ENCODE data around the gene LSM10.

Gene LSM10

DNA sequence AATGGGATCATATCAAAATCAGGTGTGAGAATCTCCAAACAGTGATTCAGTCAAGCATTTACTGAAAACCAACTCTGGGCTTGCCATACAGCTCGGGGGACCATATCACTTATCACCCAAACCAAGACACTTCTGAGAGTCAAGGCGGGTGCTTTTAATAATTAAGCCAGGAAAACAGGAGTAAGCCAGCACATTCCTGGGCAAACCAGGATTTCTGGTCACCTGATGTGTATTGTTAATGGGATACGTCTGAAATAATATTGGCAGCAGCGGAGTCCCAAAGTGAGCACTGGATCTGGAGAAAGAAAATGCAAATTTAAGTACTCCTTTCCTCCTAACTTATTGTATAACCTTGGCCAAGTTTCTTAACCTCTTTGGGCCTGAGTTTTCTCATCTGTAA lies 34.9 kb upstream of the LSM10 start:
- no peaks in the 10 kb centered on the region for H3K4me1 ChIP-seq (ENCODE audit: control insufficient read depth, insufficient read depth, low read length)
- no peak overlapping the region for H3K9ac ChIP-seq (ENCODE audit: low read depth, low read length)
- no peaks in the 10 kb centered on the region for H3K9me3 ChIP-seq (ENCODE audit: control insufficient read depth, insufficient read depth, low read length)
- H3K27ac ChIP-seq (ENCODE audit: low read depth, low read length), result no peak overlapping the region
- H3K36me3 ChIP-seq (ENCODE audit: control insufficient read depth, insufficient read depth, low read length), result no peaks in the 10 kb centered on the region
- no peak overlapping the region for H3K4me3 ChIP-seq (ENCODE audit: low read depth, low read length)
- H3K27me3 ChIP-seq (ENCODE audit: control insufficient read depth, insufficient read depth, low read length), result no peaks in the 10 kb centered on the region

DNA sequence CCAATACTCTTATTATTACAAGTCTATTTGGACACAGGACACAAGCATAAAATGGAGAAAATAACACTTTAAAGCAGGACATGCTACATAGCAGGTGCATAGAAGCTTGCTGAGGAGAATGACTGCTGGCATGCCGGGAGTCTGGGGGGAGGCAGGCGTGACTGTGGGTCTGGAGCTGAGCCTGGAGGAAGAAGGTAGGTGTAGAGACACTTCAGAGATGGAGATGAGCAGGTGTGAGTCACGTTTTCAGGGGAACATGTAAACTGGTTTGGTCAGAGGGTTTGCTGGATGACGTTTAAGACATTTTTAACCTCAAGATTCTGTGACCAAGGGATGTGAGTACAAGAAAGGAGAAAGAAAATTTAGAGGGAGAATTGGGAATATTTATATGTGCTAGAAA lies 28.1 kb upstream of the LSM10 start:
- Histone ChIP-seq H3K36me3 (ENCODE audit: control insufficient read depth, insufficient read depth, low read length) (no peaks in the 10 kb centered on the region), H3K27me3 (ENCODE audit: control insufficient read depth, insufficient read depth, low read length) (no peaks in the 10 kb centered on the region), H3K4me1 (ENCODE audit: control insufficient read depth, insufficient read depth, low read length) (no peaks in the 10 kb centered on the region), H3K9ac (ENCODE audit: low read depth, low read length) (no peak overlapping the region), H3K4me3 (ENCODE audit: low read depth, low read length) (no peak overlapping the region), H3K9me3 (ENCODE audit: control insufficient read depth, insufficient read depth, low read length) (no peaks in the 10 kb centered on the region), H3K27ac (ENCODE audit: low read depth, low read length) (no peak overlapping the region)

DNA sequence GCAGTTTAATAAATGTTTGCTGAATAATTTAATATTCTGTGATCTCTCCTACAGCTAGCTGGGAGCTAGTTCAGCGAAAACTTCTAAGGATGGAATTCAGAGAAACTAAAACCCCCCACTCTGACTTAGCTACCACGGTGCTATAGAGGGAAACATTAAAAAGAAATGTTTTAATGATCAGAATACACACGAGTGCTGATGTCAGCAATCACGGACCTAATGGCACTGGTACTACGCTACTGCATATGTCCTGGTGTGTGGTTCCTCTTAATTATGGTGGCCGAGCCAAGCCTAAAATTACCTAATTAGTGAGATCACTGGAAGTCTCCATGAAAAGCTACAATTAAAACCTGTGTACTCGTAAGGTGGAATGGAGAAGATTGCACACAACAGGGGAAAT lies 23.9 kb upstream of the LSM10 start:
- Histone ChIP-seq H3K4me3 (ENCODE audit: low read depth, low read length) (no peak overlapping the region), H3K9ac (ENCODE audit: low read depth, low read length) (no peak overlapping the region), H3K27ac (ENCODE audit: low read depth, low read length) (no peak overlapping the region), H3K4me1 (ENCODE audit: control insufficient read depth, insufficient read depth, low read length) (no peaks in the 10 kb centered on the region), H3K36me3 (ENCODE audit: control insufficient read depth, insufficient read depth, low read length) (no peaks in the 10 kb centered on the region), H3K27me3 (ENCODE audit: control insufficient read depth, insufficient read depth, low read length) (no peaks in the 10 kb centered on the region), H3K9me3 (ENCODE audit: control insufficient read depth, insufficient read depth, low read length) (no peaks in the 10 kb centered on the region)

DNA sequence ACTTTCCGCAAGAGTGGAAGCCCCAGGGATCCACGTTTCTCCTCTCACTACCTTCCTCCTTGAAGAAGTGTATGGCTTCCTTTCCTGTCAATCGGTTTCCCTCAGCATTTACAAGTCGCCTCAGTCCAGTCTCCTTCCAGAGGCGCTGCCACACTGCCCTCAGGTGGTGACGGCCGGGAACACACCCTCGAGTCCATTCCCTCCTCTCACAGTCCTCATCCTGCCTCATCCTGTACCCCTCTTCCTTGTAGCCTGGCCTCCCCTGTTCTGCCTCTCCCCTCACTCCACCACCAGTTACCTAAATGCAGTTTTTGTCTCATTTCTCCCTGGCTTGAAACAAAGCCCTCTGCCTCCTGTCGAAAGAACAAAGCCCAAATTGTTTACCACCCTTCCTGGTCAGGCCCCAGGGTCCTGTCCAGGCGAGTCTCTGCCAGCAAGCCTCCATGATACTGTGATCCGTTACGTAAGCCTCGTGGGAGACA lies 23.2 kb upstream of the LSM10 start:
- Histone ChIP-seq H3K27ac (ENCODE audit: low read depth, low read length) (no peak overlapping the region), H3K4me1 (ENCODE audit: control insufficient read depth, insufficient read depth, low read length) (no peaks in the 10 kb centered on the region), H3K9ac (ENCODE audit: low read depth, low read length) (no peak overlapping the region), H3K27me3 (ENCODE audit: control insufficient read depth, insufficient read depth, low read length) (no peaks in the 10 kb centered on the region), H3K36me3 (ENCODE audit: control insufficient read depth, insufficient read depth, low read length) (no peaks in the 10 kb centered on the region), H3K4me3 (ENCODE audit: low read depth, low read length) (no peak overlapping the region), H3K9me3 (ENCODE audit: control insufficient read depth, insufficient read depth, low read length) (no peaks in the 10 kb centered on the region)

DNA sequence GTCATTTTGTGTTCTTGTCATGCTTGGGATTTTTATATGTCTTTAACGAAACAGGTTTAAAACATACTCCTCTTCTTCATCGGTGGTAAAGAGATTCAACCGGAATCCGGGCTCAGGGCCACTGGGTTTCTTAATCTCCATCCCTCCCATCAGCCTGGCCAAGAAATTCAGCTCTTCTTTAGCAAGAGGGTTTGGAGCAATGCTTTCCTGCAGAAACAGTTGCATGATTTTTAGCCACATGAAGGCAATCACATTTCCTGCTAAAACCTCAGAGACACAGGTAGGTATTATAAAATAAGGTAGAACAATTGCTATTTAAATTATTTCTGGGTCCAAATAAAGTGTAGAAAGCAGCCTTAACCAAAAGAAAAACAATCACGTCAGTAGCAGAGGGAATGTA lies 22.7 kb upstream of the LSM10 start:
- no peaks in the 10 kb centered on the region for H3K4me1 ChIP-seq (ENCODE audit: control insufficient read depth, insufficient read depth, low read length)
- H3K9me3 ChIP-seq (ENCODE audit: control insufficient read depth, insufficient read depth, low read length), result no peaks in the 10 kb centered on the region
- H3K9ac ChIP-seq (ENCODE audit: low read depth, low read length), result no peak overlapping the region
- no peak overlapping the region for H3K4me3 ChIP-seq (ENCODE audit: low read depth, low read length)
- no peaks in the 10 kb centered on the region for H3K36me3 ChIP-seq (ENCODE audit: control insufficient read depth, insufficient read depth, low read length)
- H3K27ac ChIP-seq (ENCODE audit: low read depth, low read length), result no peak overlapping the region
- no peaks in the 10 kb centered on the region for H3K27me3 ChIP-seq (ENCODE audit: control insufficient read depth, insufficient read depth, low read length)

DNA sequence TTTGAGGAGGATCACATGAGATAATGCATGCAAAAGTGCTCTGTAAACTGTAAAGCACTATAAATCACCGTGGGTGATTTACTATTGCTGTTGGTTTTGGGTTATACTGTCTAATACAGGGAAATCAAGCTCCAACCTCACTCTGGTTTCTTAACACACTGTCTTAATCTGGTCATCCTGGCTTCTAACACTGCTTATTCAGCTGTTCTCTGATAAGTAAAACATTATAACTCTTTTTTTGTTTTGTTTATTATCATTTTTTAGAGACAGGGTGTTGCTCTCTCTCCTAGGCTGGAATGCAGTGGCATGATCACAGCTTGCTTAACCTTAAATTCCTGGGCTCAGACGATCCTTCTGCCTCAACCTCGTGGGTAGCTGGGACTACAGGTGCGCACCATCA lies 21.9 kb upstream of the LSM10 start:
- no peaks in the 10 kb centered on the region for H3K27me3 ChIP-seq (ENCODE audit: control insufficient read depth, insufficient read depth, low read length)
- no peaks in the 10 kb centered on the region for H3K4me1 ChIP-seq (ENCODE audit: control insufficient read depth, insufficient read depth, low read length)
- no peaks in the 10 kb centered on the region for H3K9me3 ChIP-seq (ENCODE audit: control insufficient read depth, insufficient read depth, low read length)
- H3K4me3 ChIP-seq (ENCODE audit: low read depth, low read length), result no peak overlapping the region
- H3K9ac ChIP-seq (ENCODE audit: low read depth, low read length), result no peak overlapping the region
- H3K36me3 ChIP-seq (ENCODE audit: control insufficient read depth, insufficient read depth, low read length), result no peaks in the 10 kb centered on the region
- H3K27ac ChIP-seq (ENCODE audit: low read depth, low read length), result no peak overlapping the region

DNA sequence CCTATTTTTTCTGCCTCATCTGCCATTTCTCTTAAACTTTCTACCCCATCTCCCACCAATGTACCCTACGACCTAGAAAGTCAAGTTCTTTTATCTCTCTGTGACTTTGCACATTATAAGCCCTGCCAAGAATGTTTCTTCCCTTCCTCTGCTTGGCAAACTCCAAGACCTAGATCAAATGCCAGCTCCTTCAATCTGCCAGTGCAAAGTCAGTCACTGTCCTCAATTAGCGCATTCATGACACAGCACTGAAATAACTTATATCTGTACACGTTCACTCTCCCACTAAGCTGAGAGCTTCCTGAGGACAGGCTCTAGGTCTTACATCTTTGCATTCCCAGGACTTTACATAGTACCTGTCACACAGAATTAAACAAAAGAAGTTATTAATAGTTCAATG lies 21.4 kb upstream of the LSM10 start:
- Histone ChIP-seq H3K27me3 (ENCODE audit: control insufficient read depth, insufficient read depth, low read length) (no peaks in the 10 kb centered on the region), H3K36me3 (ENCODE audit: control insufficient read depth, insufficient read depth, low read length) (no peaks in the 10 kb centered on the region), H3K9me3 (ENCODE audit: control insufficient read depth, insufficient read depth, low read length) (no peaks in the 10 kb centered on the region), H3K4me3 (ENCODE audit: low read depth, low read length) (no peak overlapping the region), H3K27ac (ENCODE audit: low read depth, low read length) (no peak overlapping the region), H3K4me1 (ENCODE audit: control insufficient read depth, insufficient read depth, low read length) (no peaks in the 10 kb centered on the region), H3K9ac (ENCODE audit: low read depth, low read length) (no peak overlapping the region)

DNA sequence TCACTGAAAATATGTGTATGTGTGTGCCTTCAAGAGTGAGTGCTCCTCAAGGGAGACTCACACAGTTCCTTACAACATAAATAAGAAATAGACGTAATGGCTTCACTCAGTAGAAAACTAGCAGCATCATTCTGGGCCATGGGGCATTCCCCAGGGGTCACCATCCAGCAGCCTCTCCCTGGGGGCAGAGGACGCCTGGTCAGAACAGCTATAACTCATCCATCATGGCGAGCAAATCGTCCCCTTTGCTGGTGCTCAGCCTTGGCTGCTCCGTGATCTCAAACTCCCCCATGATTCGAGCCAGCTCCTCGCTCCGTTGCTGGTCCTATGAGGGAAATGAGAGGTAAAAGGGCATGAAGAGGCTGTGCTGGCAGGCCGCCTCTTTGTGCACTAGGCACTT lies 20.2 kb upstream of the LSM10 start:
- no peak overlapping the region for H3K9ac ChIP-seq (ENCODE audit: low read depth, low read length)
- no peaks in the 10 kb centered on the region for H3K27me3 ChIP-seq (ENCODE audit: control insufficient read depth, insufficient read depth, low read length)
- no peaks in the 10 kb centered on the region for H3K9me3 ChIP-seq (ENCODE audit: control insufficient read depth, insufficient read depth, low read length)
- no peak overlapping the region for H3K4me3 ChIP-seq (ENCODE audit: low read depth, low read length)
- no peaks in the 10 kb centered on the region for H3K36me3 ChIP-seq (ENCODE audit: control insufficient read depth, insufficient read depth, low read length)
- no peaks in the 10 kb centered on the region for H3K4me1 ChIP-seq (ENCODE audit: control insufficient read depth, insufficient read depth, low read length)
- H3K27ac ChIP-seq (ENCODE audit: low read depth, low read length), result no peak overlapping the region

DNA sequence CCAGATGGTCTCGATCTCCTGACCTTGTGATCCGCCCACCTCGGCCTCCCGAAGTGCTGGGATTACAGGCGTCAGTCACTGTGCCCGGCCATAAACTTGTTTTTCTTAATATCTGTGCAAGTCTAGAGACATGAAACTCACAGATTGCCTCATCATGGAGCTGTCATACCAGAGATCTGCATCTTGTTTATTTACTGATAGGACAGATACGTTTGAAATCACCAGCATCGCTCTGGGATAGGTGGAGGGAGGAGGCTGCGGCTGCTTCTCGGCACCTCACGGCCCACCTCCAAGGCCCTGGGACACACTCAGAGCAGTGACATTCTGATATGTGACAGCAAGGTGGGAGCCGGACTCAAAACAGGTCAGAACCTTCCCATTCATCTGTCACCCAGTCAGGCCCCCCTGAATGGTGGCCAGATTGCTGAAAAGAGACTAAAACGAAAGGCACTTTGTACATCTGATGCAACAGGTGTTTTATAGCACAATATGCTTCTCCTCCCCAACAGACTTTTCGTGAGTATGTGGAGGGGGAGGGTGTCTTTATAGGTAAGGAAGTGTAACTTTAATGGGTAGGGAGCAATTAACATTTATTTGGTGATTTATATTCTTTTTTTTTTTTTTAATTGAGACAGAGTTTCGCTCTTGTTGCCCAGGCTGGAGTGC lies 18.1 kb upstream of the LSM10 start:
- no peak overlapping the region for H3K9ac ChIP-seq (ENCODE audit: low read depth, low read length)

DNA sequence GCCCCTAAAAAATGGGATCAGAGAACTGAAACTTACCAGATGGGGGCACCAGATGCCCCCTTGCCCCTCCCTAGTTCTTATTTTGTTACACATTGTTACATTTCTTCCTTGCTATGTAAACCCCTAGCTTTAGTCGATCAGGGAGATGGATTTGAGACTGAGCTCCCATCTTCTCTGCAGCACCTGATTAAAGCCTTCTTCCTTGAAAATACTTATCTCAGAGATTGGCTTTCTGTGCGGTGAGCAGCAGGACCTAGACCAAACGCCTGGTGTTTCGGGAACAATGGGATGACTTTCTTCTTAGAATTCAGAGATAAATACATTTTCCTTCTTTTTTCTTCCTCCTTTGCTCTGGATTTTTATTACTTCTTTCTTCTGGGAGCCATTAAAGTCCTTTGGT lies 16.7 kb upstream of the LSM10 start:
- H3K36me3 ChIP-seq (ENCODE audit: control insufficient read depth, insufficient read depth, low read length), result no peaks in the 10 kb centered on the region
- no peak overlapping the region for H3K27ac ChIP-seq (ENCODE audit: low read depth, low read length)
- no peak overlapping the region for H3K9ac ChIP-seq (ENCODE audit: low read depth, low read length)
- peaks cover 3% of the 10 kb centered on the region; the same call in 1 of the 2 replicates for H3K4me1 ChIP-seq (ENCODE audit: control insufficient read depth, insufficient read depth, low read length)
- H3K4me3 ChIP-seq (ENCODE audit: low read depth, low read length), result no peak overlapping the region
- no peaks in the 10 kb centered on the region for H3K9me3 ChIP-seq (ENCODE audit: control insufficient read depth, insufficient read depth, low read length)
- no peaks in the 10 kb centered on the region for H3K27me3 ChIP-seq (ENCODE audit: control insufficient read depth, insufficient read depth, low read length)

More for the DNA sequence above, 18.1 kb upstream of the LSM10 start:
- H3K9me3 ChIP-seq (ENCODE audit: control insufficient read depth, insufficient read depth, low read length), result no peaks in the 10 kb centered on the region
- peaks cover 3% of the 10 kb centered on the region; the same call in 1 of the 2 replicates for H3K4me1 ChIP-seq (ENCODE audit: control insufficient read depth, insufficient read depth, low read length)
- no peaks in the 10 kb centered on the region for H3K36me3 ChIP-seq (ENCODE audit: control insufficient read depth, insufficient read depth, low read length)
- no peaks in the 10 kb centered on the region for H3K27me3 ChIP-seq (ENCODE audit: control insufficient read depth, insufficient read depth, low read length)
- H3K27ac ChIP-seq (ENCODE audit: low read depth, low read length), result no peak overlapping the region
- no peak overlapping the region for H3K4me3 ChIP-seq (ENCODE audit: low read depth, low read length)

DNA sequence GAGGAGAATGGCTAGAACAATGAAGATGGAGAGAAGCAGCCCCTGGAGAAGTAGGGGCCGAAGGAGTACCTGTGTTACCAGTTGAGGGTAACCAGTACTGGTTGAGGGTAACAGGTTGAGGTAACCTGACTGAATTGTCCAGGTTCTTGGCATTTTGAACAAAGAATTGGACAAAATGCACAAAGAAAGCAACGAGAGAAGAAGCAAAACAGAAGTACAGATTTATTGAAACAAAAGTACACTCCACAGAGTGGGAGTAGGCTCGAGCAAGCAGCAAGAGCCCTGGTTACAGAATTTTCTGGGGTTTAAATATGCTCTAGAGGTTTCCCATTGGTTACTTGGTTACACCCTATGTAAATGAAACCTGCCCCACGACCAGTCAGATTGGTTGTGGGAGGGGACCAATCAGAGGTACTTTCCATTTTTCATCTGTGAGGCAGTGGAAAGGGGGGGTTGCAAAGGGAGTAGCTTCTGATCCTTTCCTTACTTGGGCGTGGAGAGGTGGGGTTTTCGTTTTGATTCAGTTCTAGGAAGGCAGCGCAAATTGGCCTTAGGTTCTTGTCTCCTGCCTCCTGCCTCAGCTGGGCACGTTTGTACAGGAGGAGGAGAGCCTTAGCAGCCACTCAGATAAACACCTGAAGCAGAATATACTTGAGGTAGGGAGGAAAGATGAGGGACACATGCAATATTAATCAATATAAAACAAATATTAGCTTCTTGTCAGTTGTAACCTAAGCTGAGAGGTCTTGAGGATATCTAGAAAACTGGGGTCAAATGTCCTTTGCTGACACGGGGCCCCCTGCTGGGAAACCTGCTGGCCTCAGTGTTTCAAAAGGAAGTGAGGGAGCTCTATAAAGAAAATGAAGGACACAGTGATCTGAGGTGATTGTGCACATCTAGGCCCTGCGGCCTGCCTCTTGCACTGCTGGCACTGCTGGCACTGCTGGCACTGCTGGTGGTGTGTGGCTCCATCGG lies 14.3 kb upstream of the LSM10 start:
- peaks cover 3% of the 10 kb centered on the region; the same call in 1 of the 2 replicates for H3K4me1 ChIP-seq (ENCODE audit: control insufficient read depth, insufficient read depth, low read length)
- H3K4me3 ChIP-seq (ENCODE audit: low read depth, low read length), result no peak overlapping the region
- no peak overlapping the region for H3K9ac ChIP-seq (ENCODE audit: low read depth, low read length)
- no peaks in the 10 kb centered on the region for H3K9me3 ChIP-seq (ENCODE audit: control insufficient read depth, insufficient read depth, low read length)
- H3K27ac ChIP-seq (ENCODE audit: low read depth, low read length), result no peak overlapping the region
- H3K27me3 ChIP-seq (ENCODE audit: control insufficient read depth, insufficient read depth, low read length), result no peaks in the 10 kb centered on the region
- H3K36me3 ChIP-seq (ENCODE audit: control insufficient read depth, insufficient read depth, low read length), result no peaks in the 10 kb centered on the region

All from HUES48 (cell line).